ENCODE measurements around the gene ERC1.

The ERC1 gene

GRCh38 chr12:1503281-1503711 is 512.3 kb downstream of the ERC1 start:
- H3K4me3 ChIP-seq (ENCODE audit: severe bottlenecking): no peak overlapping the region
- H3K27ac ChIP-seq (ENCODE audit: poor library complexity, severe bottlenecking): no peak overlapping the region
- no peaks in the 10 kb centered on the region for H3K36me3 ChIP-seq (ENCODE audit: low read depth)
- H3K4me1 ChIP-seq (ENCODE audit: insufficient read depth, poor library complexity, severe bottlenecking): no peaks in the 10 kb centered on the region
- no peaks in the 10 kb centered on the region for H3K9me3 ChIP-seq (ENCODE audit: severe bottlenecking)
- no peaks in the 10 kb centered on the region for H3K27me3 ChIP-seq (ENCODE audit: insufficient read depth, poor library complexity, severe bottlenecking)
- no peak for TF ChIP-seq CTCF (IDR thresholded peaks at IDR 0.05; ENCODE audit: poor library complexity, severe bottlenecking)
- no peak for ATAC-seq (ENCODE audit: low read depth)
- DNase-seq (ENCODE audit: low spot score): peak; percentile 54

GRCh38 chr12:1504304-1504894 is 513.4 kb downstream of the ERC1 start:
- Histone ChIP-seq H3K4me1 (ENCODE audit: insufficient read depth, poor library complexity, severe bottlenecking) (no peaks in the 10 kb centered on the region), H3K27me3 (ENCODE audit: insufficient read depth, poor library complexity, severe bottlenecking) (no peaks in the 10 kb centered on the region), H3K4me3 (ENCODE audit: severe bottlenecking) (no peak overlapping the region), H3K9me3 (ENCODE audit: severe bottlenecking) (no peaks in the 10 kb centered on the region), H3K27ac (ENCODE audit: poor library complexity, severe bottlenecking) (no peak overlapping the region), H3K36me3 (ENCODE audit: low read depth) (no peaks in the 10 kb centered on the region)
- no peak for ATAC-seq (ENCODE audit: low read depth)
- no peak for TF ChIP-seq CTCF (IDR thresholded peaks at IDR 0.05; ENCODE audit: poor library complexity, severe bottlenecking)
- peak; percentile 61 for DNase-seq (ENCODE audit: low spot score)

GRCh38 chr12:1504895-1505311 is 513.9 kb downstream of the ERC1 start:
- ATAC-seq (ENCODE audit: low read depth) (no peak), DNase-seq (ENCODE audit: low spot score) (peak; percentile 46)
- H3K4me1 ChIP-seq (ENCODE audit: insufficient read depth, poor library complexity, severe bottlenecking): no peaks in the 10 kb centered on the region

GRCh38 chr12:1505576-1505975 is 514.6 kb downstream of the ERC1 start:
- no peaks in the 10 kb centered on the region for H3K4me1 ChIP-seq (ENCODE audit: insufficient read depth, poor library complexity, severe bottlenecking)
- no peak for TF ChIP-seq CTCF (IDR thresholded peaks at IDR 0.05; ENCODE audit: poor library complexity, severe bottlenecking)
- ATAC-seq (ENCODE audit: low read depth): no peak
- H3K36me3 ChIP-seq (ENCODE audit: low read depth): no peaks in the 10 kb centered on the region
- H3K27ac ChIP-seq (ENCODE audit: poor library complexity, severe bottlenecking): no peak overlapping the region
- peak; percentile 42 for DNase-seq (ENCODE audit: low spot score)
- no peaks in the 10 kb centered on the region for H3K9me3 ChIP-seq (ENCODE audit: severe bottlenecking)
- no peaks in the 10 kb centered on the region for H3K27me3 ChIP-seq (ENCODE audit: insufficient read depth, poor library complexity, severe bottlenecking)
- H3K4me3 ChIP-seq (ENCODE audit: severe bottlenecking): no peak overlapping the region

More at GRCh38 chr12:1504895-1505311, 513.9 kb downstream of the ERC1 start:
- no peaks in the 10 kb centered on the region for H3K36me3 ChIP-seq (ENCODE audit: low read depth)
- no peak for TF ChIP-seq CTCF (IDR thresholded peaks at IDR 0.05; ENCODE audit: poor library complexity, severe bottlenecking)
- no peaks in the 10 kb centered on the region for H3K9me3 ChIP-seq (ENCODE audit: severe bottlenecking)
- H3K27me3 ChIP-seq (ENCODE audit: insufficient read depth, poor library complexity, severe bottlenecking): no peaks in the 10 kb centered on the region
- no peak overlapping the region for H3K4me3 ChIP-seq (ENCODE audit: severe bottlenecking)
- H3K27ac ChIP-seq (ENCODE audit: poor library complexity, severe bottlenecking): no peak overlapping the region

- H3K9me3 ChIP-seq (ENCODE audit: severe bottlenecking): no peaks in the 10 kb centered on the region
- no peaks in the 10 kb centered on the region for H3K36me3 ChIP-seq (ENCODE audit: low read depth)
- DNase-seq (ENCODE audit: low spot score) (peak; percentile 42), ATAC-seq (ENCODE audit: low read depth) (no peak)
- H3K4me3 ChIP-seq (ENCODE audit: severe bottlenecking): no peak overlapping the region
- TF ChIP-seq CTCF (IDR thresholded peaks at IDR 0.05; ENCODE audit: poor library complexity, severe bottlenecking): no peak
- H3K4me1 ChIP-seq (ENCODE audit: insufficient read depth, poor library complexity, severe bottlenecking): no peaks in the 10 kb centered on the region
- no peak overlapping the region for H3K27ac ChIP-seq (ENCODE audit: poor library complexity, severe bottlenecking)
- H3K27me3 ChIP-seq (ENCODE audit: insufficient read depth, poor library complexity, severe bottlenecking): no peaks in the 10 kb centered on the region
Observed at GRCh38 chr12:1507308-1507707, 516.3 kb downstream of the ERC1 start.

Data from RWPE2 (cell line).